GM12878 (cell line): ENCODE results near the gene FGD3. TPM values are rescaled to one million over a fixed set of nuclear protein-coding genes. Genes with fewer than 3 reads are reported as not detected.

Experiments
- ATAC-seq: fragments of 200-7000 bp; cut with Tn5 transposase; 3 replicates; pipeline ENCODE4 v1.9.1; 2020; ENCODE audit warnings: mild to moderate bottlenecking, moderate library complexity
- BruUV-seq: library from RNA; stranded (reverse); fragments of 400-500 nt; replicated peaks from 2 replicates; lab custom pipeline; 2021; lab: Mats Ljungman, UMichigan
- CTCF ChIA-PET: fragments of 300-600 bp; sonication (Branson Sonifier 250); formaldehyde crosslinking; extraction: SDS; loops from one replicate; lab custom pipeline; 2021; ENCODE audit warnings: inconsistent platforms; lab: Yijun Ruan, JAX
- POLR2A ChIA-PET: fragments of 350-600 bp; formaldehyde crosslinking; extraction: SDS; loops from one replicate; lab custom pipeline; 2021; ENCODE audit warnings: inconsistent platforms; lab: Charles Lee
- RAD21 ChIA-PET: fragments of 300-600 bp; sonication (Branson Sonifier 250); formaldehyde crosslinking; loops from one replicate; lab custom pipeline; 2023; ENCODE audit warnings: antibody characterized with exemption; ENCODE audit not compliant: unreplicated experiment; lab: Charles Lee
- SMC1A ChIA-PET: fragments of 300-600 bp; sonication (Branson Sonifier 250); formaldehyde crosslinking; loops from one replicate; lab custom pipeline; 2023; ENCODE audit not compliant: unreplicated experiment, uncharacterized antibody; lab: Charles Lee
- DNase-seq: peaks from one replicate; pipeline ENCODE4 v3.0.0-alpha.2; 2011; ENCODE audit warnings: low read depth, low spot score
- FAIRE-seq: peaks from 3 replicates; lab custom pipeline; 2011; peaks lifted over from hg19 to GRCh38; lab: Jason Lieb, UNC
- H2AFZ ChIP-seq: 2 replicates; pipeline ENCODE4 v1.6.0; 2011; ENCODE audit warnings: low read depth, low read length, control low read depth; ENCODE audit not compliant: control insufficient read depth
- H3K27ac ChIP-seq: 2 replicates; pipeline ENCODE4 v1.5.1; 2011; ENCODE audit warnings: control low read depth; ENCODE audit not compliant: control insufficient read depth, insufficient read depth
- H3K27me3 ChIP-seq, 2 experiments: replicated peaks in 1 of 2; 2 replicates each; pipeline versions ENCODE4 v1.6.0 to v1.6.1; 2011; ENCODE audit warnings: low read length in 1 of 2; ENCODE audit not compliant: control insufficient read depth in 2 of 2, insufficient read depth in 2 of 2
- H3K36me3 ChIP-seq, 2 experiments: 2 replicates each; pipeline ENCODE4 v1.5.1; 2011; ENCODE audit warnings: low read length in 1 of 2; ENCODE audit not compliant: control insufficient read depth in 2 of 2, insufficient read depth in 2 of 2
- H3K4me1 ChIP-seq: 2 replicates; pipeline ENCODE4 v1.6.1; 2011; ENCODE audit warnings: mild to moderate bottlenecking, low read length, moderate library complexity, mixed read lengths; ENCODE audit not compliant: control insufficient read depth, insufficient read depth
- H3K4me2 ChIP-seq: 2 replicates; pipeline ENCODE4 v1.6.0; 2011; ENCODE audit warnings: control low read depth; ENCODE audit not compliant: control insufficient read depth, insufficient read depth
- H3K4me3 ChIP-seq: fragments of 200-600 bp; sonication (generic); 2 replicates; pipeline ENCODE4 v1.5.1; 2016
- H3K79me2 ChIP-seq: 2 replicates; pipeline ENCODE4 v1.6.0; 2011; ENCODE audit warnings: low read length; ENCODE audit not compliant: control insufficient read depth, insufficient read depth
- H3K9ac ChIP-seq: 2 replicates; pipeline ENCODE4 v1.8.0; 2011; ENCODE audit warnings: low read length, control low read depth, mixed read lengths; ENCODE audit not compliant: control insufficient read depth, insufficient read depth
- H3K9me3 ChIP-seq: replicated peaks from 3 replicates; pipeline ENCODE4 v1.5.1; 2011; ENCODE audit warnings: mild to moderate bottlenecking, low read length; ENCODE audit not compliant: control insufficient read depth, insufficient read depth
- H4K20me1 ChIP-seq: 2 replicates; pipeline ENCODE4 v1.6.0; 2011; ENCODE audit not compliant: control insufficient read depth, insufficient read depth
- BMI1 ChIP-seq: fragments of 450-650 bp; IDR thresholded peaks from 2 replicates; pipeline ENCODE4 v1.6.1; 2016; ENCODE audit warnings: mild to moderate bottlenecking, moderate library complexity, borderline replicate concordance
- IKZF1 ChIP-seq: fragments of 450-650 bp; conservative IDR thresholded peaks from 2 replicates; pipeline ENCODE4 v1.6.1; 2017; ENCODE audit warnings: antibody characterized with exemption, mild to moderate bottlenecking
- RCOR1 ChIP-seq: conservative IDR thresholded peaks from 2 replicates; pipeline ENCODE4 v1.6.1; 2012; ENCODE audit warnings: low read depth, low read length, improper control_type of control experiment
- SMARCA5 ChIP-seq: fragments of 450-650 bp; IDR thresholded peaks from 2 replicates; pipeline ENCODE4 v1.6.1; 2017; ENCODE audit warnings: mild to moderate bottlenecking
- SP1 ChIP-seq: IDR thresholded peaks from one replicate; pipeline ENCODE4 v1.6.1; 2011; ENCODE audit warnings: low read depth, low read length
- SRF ChIP-seq, 2 experiments: IDR thresholded peaks; 2 replicates each; pipeline ENCODE4 v1.6.1; 2011; ENCODE audit warnings: low read depth in 2 of 2, low read length in 2 of 2, mild to moderate bottlenecking in 1 of 2, moderate library complexity in 1 of 2
- SUPT20H ChIP-seq: IDR thresholded peaks from 2 replicates; pipeline ENCODE4 v1.6.1; 2011; ENCODE audit warnings: low read depth, mild to moderate bottlenecking, low read length, moderate library complexity, borderline replicate concordance; ENCODE audit not compliant: control insufficient read depth
- WGBS: methylation state at CpG from one replicate; pipeline ENCODE4 v1.1.6; 2016; ENCODE audit warnings: low lambda C conversion rate; ENCODE audit not compliant: insufficient replicate concordance, insufficient coverage; ENCODE audit errors: missing lambda C conversion rate; 5-methylcytosine and 5-hydroxymethylcytosine counted together
- in situ Hi-C: fragments of 300-500 bp; cut with MboI; formaldehyde crosslinking; loops from 9 replicates; pipeline ENCODE4 v1.14.3; 2018; ENCODE audit warnings: mixed read lengths
- intact Hi-C: fragments of 100-400 bp; cut with micrococcal nuclease; formaldehyde crosslinking; loops from one replicate; pipeline ENCODE4 v1.14.2; 2022; ENCODE audit not compliant: unreplicated experiment
- polyA plus RNA-seq, 11 experiments: library from polyadenylated mRNA; depleted of rRNA in 4 of 11; unstranded in 6 of 11; stranded (reverse) in 5 of 11; fragments of >200 nt; fragmentation: Nextera tagmentation in 4 of 11; fragmentation: Illumina TruSeq in 1 of 11; extraction: Ambion mirVana in 4 of 11; extraction: Trizol in 1 of 11; gene quantifications; 1 replicate in 1 of 11; 2 replicates in 10 of 11; pipeline versions ENCODE4 v1.2.1 to v1.2.3, GENCODE V29; 2011 to 2016; ENCODE audit warnings: inconsistent platforms in 2 of 11, missing spikeins in 2 of 11, low read depth in 1 of 11
- total RNA-seq, 4 experiments: library from RNA; depleted of rRNA in 3 of 4; stranded (reverse); fragments of >200 nt in 3 of 4; fragmentation: Illumina TruSeq in 1 of 4; extraction: Trizol in 1 of 4; gene quantifications; 2 replicates each; pipeline versions ENCODE4 v1.2.1 to v1.2.3, GENCODE V29; 2013 to 2021
- TF ChIP-seq, protein P1 (sequence below): fragments of 450-650 bp; IDR thresholded peaks from 2 replicates; pipeline ENCODE4 v1.6.1; 2017; ENCODE audit warnings: mild to moderate bottlenecking
- TF ChIP-seq, protein P2 (sequence below): fragments of 150-350 bp; IDR thresholded peaks from 2 replicates; pipeline ENCODE4 v1.6.1; 2016; ENCODE audit warnings: low read depth, low read length
- TF ChIP-seq, protein P3 (sequence below): IDR thresholded peaks from 2 replicates; pipeline ENCODE4 v1.6.1; 2012; ENCODE audit warnings: low read length, inconsistent platforms
- TF ChIP-seq, protein P4 (sequence below): fragments of 450-650 bp; IDR thresholded peaks from 2 replicates; pipeline ENCODE4 v1.6.1; 2018; ENCODE audit warnings: borderline replicate concordance, mild to moderate bottlenecking; ENCODE audit not compliant: partially characterized antibody
- TF ChIP-seq, protein P5 (sequence below): IDR thresholded peaks from 2 replicates; pipeline ENCODE4 v1.6.1; 2011; ENCODE audit warnings: mild to moderate bottlenecking, low read depth, low read length, moderate library complexity; ENCODE audit not compliant: insufficient replicate concordance

The FGD3 gene
- total and polyA plus RNA-seq, 10 of the 15 experiments (the other 5 are each of a cell fraction or from before 2014, with no cell fraction given) = 0.26 to 18.1 (median 12.4) TPM

DNA sequence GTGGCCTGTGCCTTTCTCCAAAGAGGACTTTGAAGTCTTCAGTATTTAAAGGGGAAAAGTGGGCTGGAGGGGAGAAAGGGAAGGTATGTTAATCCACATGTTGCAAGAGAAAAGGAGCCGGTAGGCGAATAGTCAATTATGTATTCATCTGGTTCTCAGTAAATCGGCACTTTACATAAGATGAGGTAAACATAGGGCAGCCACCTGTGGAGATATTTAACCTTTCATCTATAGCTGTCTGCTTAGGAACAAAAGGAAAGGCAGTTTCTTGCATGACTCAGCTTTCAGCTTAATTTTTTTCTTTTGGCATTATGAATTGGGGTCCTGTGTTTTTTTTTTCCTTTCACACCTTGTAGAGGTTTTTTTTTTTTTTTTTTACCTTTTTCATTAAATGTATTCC, 42.2 kb downstream of the FGD3 start:
- Histone ChIP-seq H3K4me2 (no peak overlapping the region), H3K4me3 (no peak overlapping the region), H3K27ac (no peak overlapping the region), H2AFZ (no peak overlapping the region), H3K36me3 (peaks cover 0 to 4% of the 10 kb centered on the region in 2 experiments; a peak in 3 of 4 replicates), H3K9ac (no peak overlapping the region), H4K20me1 (no peaks in the 10 kb centered on the region), H3K9me3 (peaks cover 8% of the 10 kb centered on the region; the same call in 2 of the 3 replicates), H3K79me2 (no peaks in the 10 kb centered on the region; the same call in none of the 2 replicates), H3K4me1 (no peaks in the 10 kb centered on the region), H3K27me3 (no peaks in the 10 kb centered on the region)
- ATAC-seq (no peak), DNase-seq (no peak), FAIRE-seq (no peak)
- in situ Hi-C loops (no loop called here), intact Hi-C loops (no loop called here)
- RAD21 ChIA-PET = interaction anchor here (0.6 to 0.7 kb wide), 3 partner anchors 12 to 163 kb away, joined by 3 to 4 read pairs (median 3); no protein-coding TSS in a partner anchor
- SMC1A ChIA-PET = interaction anchor here (0.7 to 3.8 kb wide), 3 partner anchors 10 to 197 kb away, joined by 3 to 15 read pairs (median 3); no protein-coding TSS in a partner anchor
- BruUV-seq = no TSS peak
- 68% methylated on average over 3 of the region's 3 CpGs for WGBS
- POLR2A ChIA-PET = interaction anchor here (0.6 kb wide), 2 partner anchors 31 to 562 kb away, joined by 3 read pairs; no protein-coding TSS in a partner anchor
- CTCF ChIA-PET = interaction anchor here (1.2 to 3.7 kb wide), 3 partner anchors 13 to 130 kb away, joined by 3 to 38 read pairs (median 5); no protein-coding TSS in a partner anchor
- no peak for TF ChIP-seq SRF (IDR thresholded peaks at IDR 0.05; ENCODE audit: low read depth in 2 of 2, low read length in 2 of 2)
- TF ChIP-seq, protein P1, sequence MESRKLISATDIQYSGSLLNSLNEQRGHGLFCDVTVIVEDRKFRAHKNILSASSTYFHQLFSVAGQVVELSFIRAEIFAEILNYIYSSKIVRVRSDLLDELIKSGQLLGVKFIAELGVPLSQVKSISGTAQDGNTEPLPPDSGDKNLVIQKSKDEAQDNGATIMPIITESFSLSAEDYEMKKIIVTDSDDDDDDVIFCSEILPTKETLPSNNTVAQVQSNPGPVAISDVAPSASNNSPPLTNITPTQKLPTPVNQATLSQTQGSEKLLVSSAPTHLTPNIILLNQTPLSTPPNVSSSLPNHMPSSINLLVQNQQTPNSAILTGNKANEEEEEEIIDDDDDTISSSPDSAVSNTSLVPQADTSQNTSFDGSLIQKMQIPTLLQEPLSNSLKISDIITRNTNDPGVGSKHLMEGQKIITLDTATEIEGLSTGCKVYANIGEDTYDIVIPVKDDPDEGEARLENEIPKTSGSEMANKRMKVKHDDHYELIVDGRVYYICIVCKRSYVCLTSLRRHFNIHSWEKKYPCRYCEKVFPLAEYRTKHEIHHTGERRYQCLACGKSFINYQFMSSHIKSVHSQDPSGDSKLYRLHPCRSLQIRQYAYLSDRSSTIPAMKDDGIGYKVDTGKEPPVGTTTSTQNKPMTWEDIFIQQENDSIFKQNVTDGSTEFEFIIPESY = no peak
- TF ChIP-seq SP1 = no peak
- TF ChIP-seq, protein P2, sequence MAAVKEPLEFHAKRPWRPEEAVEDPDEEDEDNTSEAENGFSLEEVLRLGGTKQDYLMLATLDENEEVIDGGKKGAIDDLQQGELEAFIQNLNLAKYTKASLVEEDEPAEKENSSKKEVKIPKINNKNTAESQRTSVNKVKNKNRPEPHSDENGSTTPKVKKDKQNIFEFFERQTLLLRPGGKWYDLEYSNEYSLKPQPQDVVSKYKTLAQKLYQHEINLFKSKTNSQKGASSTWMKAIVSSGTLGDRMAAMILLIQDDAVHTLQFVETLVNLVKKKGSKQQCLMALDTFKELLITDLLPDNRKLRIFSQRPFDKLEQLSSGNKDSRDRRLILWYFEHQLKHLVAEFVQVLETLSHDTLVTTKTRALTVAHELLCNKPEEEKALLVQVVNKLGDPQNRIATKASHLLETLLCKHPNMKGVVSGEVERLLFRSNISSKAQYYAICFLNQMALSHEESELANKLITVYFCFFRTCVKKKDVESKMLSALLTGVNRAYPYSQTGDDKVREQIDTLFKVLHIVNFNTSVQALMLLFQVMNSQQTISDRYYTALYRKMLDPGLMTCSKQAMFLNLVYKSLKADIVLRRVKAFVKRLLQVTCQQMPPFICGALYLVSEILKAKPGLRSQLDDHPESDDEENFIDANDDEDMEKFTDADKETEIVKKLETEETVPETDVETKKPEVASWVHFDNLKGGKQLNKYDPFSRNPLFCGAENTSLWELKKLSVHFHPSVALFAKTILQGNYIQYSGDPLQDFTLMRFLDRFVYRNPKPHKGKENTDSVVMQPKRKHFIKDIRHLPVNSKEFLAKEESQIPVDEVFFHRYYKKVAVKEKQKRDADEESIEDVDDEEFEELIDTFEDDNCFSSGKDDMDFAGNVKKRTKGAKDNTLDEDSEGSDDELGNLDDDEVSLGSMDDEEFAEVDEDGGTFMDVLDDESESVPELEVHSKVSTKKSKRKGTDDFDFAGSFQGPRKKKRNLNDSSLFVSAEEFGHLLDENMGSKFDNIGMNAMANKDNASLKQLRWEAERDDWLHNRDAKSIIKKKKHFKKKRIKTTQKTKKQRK = no peak
- TF ChIP-seq RCOR1 = no peak
- TF ChIP-seq, protein P3, sequence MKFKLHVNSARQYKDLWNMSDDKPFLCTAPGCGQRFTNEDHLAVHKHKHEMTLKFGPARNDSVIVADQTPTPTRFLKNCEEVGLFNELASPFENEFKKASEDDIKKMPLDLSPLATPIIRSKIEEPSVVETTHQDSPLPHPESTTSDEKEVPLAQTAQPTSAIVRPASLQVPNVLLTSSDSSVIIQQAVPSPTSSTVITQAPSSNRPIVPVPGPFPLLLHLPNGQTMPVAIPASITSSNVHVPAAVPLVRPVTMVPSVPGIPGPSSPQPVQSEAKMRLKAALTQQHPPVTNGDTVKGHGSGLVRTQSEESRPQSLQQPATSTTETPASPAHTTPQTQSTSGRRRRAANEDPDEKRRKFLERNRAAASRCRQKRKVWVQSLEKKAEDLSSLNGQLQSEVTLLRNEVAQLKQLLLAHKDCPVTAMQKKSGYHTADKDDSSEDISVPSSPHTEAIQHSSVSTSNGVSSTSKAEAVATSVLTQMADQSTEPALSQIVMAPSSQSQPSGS = no peak
- TF ChIP-seq, protein P4, sequence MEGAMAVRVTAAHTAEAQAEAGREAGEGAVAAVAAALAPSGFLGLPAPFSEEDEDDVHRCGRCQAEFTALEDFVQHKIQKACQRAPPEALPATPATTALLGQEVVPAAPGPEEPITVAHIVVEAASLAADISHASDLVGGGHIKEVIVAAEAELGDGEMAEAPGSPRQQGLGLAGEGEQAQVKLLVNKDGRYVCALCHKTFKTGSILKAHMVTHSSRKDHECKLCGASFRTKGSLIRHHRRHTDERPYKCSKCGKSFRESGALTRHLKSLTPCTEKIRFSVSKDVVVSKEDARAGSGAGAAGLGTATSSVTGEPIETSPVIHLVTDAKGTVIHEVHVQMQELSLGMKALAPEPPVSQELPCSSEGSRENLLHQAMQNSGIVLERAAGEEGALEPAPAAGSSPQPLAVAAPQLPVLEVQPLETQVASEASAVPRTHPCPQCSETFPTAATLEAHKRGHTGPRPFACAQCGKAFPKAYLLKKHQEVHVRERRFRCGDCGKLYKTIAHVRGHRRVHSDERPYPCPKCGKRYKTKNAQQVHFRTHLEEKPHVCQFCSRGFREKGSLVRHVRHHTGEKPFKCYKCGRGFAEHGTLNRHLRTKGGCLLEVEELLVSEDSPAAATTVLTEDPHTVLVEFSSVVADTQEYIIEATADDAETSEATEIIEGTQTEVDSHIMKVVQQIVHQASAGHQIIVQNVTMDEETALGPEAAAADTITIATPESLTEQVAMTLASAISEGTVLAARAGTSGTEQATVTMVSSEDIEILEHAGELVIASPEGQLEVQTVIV = no peak
- TF ChIP-seq BMI1 = no peak
- TF ChIP-seq, protein P5, sequence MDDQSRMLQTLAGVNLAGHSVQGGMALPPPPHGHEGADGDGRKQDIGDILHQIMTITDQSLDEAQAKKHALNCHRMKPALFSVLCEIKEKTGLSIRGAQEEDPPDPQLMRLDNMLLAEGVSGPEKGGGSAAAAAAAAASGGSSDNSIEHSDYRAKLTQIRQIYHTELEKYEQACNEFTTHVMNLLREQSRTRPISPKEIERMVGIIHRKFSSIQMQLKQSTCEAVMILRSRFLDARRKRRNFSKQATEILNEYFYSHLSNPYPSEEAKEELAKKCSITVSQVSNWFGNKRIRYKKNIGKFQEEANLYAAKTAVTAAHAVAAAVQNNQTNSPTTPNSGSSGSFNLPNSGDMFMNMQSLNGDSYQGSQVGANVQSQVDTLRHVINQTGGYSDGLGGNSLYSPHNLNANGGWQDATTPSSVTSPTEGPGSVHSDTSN = no peak
- no peak for TF ChIP-seq SUPT20H
- no peak for TF ChIP-seq IKZF1
- TF ChIP-seq SMARCA5 = no peak
